SK-N-MC (cell line): ENCODE data around the gene ATP5F1D.
A peak's percentile ranks its signal among the peaks of the same experiment; 100 is the strongest.

Experiments used
- DNase-seq: peaks from one replicate; pipeline ENCODE4 v3.0.0-alpha.2; 2011; ENCODE audit warnings: low read depth, low spot score
- H3K27ac ChIP-seq: fragments of 200-600 bp; sonication (generic); 2 replicates; pipeline ENCODE4 v1.5.1; 2016; ENCODE audit warnings: mixed run types
- H3K36me3 ChIP-seq: fragments of 200-600 bp; sonication (generic); 2 replicates; pipeline ENCODE4 v1.6.1; 2017; ENCODE audit warnings: antibody characterized with exemption, low read length, mixed read lengths; ENCODE audit not compliant: insufficient read depth
- H3K4me3 ChIP-seq: fragments of 200-600 bp; sonication (generic); 2 replicates; pipeline ENCODE4 v1.5.1; 2016
- H3K9ac ChIP-seq: fragments of 200-600 bp; sonication (generic); 2 replicates; pipeline ENCODE4 v1.8.0; 2017; ENCODE audit warnings: mixed run types, mixed read lengths; ENCODE audit not compliant: insufficient read length
- H3K9me3 ChIP-seq: fragments of 200-600 bp; sonication (generic); 2 replicates; pipeline ENCODE4 v1.6.1; 2017; ENCODE audit warnings: low read depth, mild to moderate bottlenecking, antibody characterized with exemption, low read length, moderate library complexity, mixed read lengths
- EZH2 ChIP-seq: fragments of 200-600 bp; sonication (generic); IDR thresholded peaks from one replicate; pipeline ENCODE4 v1.6.1; 2017; ENCODE audit warnings: antibody characterized with exemption
- FOXP2 ChIP-seq: optimal IDR thresholded peaks from 2 replicates; pipeline ENCODE3; 2011; ENCODE audit warnings: mild to moderate bottlenecking, moderate library complexity; ENCODE audit not compliant: insufficient read depth; ENCODE audit errors: extremely low read length, control extremely low read depth
- POLR2AphosphoS5 ChIP-seq: IDR thresholded peaks from 2 replicates; pipeline ENCODE4 v1.6.1; 2012; ENCODE audit warnings: mild to moderate bottlenecking, low read depth, low read length, borderline replicate concordance

The ATP5F1D gene

DNA sequence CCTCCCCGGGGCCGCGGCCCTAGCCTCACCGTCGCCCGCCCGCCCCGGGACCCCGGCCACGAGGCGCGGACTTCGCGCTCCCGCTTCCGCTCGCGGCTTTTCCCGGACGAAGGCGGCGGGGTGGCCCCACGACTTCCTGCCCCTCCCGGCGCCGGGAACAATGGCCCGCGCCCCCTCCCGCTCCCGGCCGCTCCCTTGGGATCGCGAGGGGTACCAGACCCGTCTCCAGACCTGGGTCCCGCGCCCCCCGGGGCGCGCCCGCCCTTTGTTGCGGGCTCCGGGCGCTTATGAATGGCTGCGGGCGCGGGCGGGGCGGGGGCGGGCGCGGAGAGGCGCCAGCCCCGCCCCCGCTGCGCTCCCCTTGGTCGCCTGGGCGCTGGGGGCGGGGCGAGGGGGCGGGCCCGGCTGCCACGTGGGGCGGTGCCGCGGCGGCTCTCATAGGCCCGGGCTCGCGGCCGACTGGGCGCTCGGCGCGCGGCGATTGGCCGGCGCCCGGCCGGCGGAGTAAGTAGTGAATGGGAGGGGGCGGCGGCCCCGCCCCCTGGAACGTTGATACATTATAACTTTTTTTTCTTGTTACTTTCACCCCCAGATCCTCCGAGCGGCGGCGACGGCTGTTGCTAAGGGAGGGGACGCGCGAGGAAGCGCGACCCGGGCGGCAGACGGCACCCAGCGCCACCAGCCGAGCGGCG is 7.9 kb downstream of the ATP5F1D start:
- Histone ChIP-seq H3K9me3 (no peaks in the 10 kb centered on the region), H3K36me3 (peaks cover 28% of the 10 kb centered on the region), H3K9ac (peak overlapping the region; percentile 87), H3K27ac (peak overlapping the region; percentile 95), H3K4me3 (peak overlapping the region; percentile 87)
- no peak for TF ChIP-seq FOXP2
- TF ChIP-seq POLR2AphosphoS5: peak; percentile 96
- TF ChIP-seq EZH2: no peak
- DNase-seq: no peak

GRCh38 chr19:1249990-1250436 is 8.5 kb downstream of the ATP5F1D start:
- peak overlapping the region; percentile 62; the same call in 1 of the 2 replicates for H3K27ac ChIP-seq
- no peak for TF ChIP-seq EZH2
- TF ChIP-seq POLR2AphosphoS5: no peak
- TF ChIP-seq FOXP2: no peak
- peaks cover 33% of the 10 kb centered on the region for H3K36me3 ChIP-seq
- H3K9me3 ChIP-seq: no peaks in the 10 kb centered on the region
- peak overlapping the region; percentile 87 for H3K4me3 ChIP-seq
- DNase-seq: no peak
- H3K9ac ChIP-seq: peak overlapping the region; percentile 81

DNA sequence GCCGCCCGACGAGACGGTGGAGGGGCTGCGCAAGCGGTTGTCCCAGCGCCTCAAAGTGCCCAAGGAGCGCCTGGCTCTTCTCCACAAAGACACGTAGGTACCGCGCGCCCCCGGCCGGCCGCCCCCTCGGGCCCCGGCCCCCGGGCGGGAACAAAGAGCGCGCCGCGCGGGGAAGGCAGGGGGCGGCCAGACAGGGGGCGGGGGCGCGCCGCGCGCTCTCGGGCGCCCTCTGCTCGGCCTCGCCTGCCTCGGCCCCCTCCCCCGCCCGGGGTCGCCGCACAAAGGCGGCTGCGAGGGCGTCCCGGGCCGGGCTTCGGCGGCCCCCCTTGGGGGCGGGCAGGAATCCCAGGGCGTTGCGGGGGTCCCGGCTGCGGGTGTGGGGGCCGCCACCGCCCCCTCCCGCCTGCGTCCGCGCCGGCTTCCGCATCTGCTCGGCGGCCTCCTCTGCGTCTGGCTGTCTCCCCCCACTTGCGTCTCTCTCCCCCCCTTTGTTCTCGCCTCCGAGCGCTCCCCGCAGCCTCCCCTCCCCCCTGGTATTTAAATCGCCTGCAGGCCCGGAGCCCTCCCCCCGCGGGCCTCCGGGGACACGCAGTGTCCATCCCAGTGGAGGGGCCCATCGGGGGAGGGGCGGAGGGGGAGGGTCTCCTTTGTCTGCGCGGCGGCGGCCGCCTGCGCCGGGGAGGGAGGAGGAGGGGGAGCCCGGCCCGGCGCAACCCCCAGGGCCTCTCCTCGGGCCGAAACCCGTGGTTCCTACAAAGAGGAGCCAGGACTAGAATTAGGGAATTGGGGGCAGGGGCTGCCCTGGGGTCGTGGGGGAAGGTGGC is 9.1 kb downstream of the ATP5F1D start:
- H3K27ac ChIP-seq: peak overlapping the region; percentile 88
- H3K9ac ChIP-seq: peak overlapping the region; percentile 81
- H3K36me3 ChIP-seq: peaks cover 40% of the 10 kb centered on the region

DNA sequence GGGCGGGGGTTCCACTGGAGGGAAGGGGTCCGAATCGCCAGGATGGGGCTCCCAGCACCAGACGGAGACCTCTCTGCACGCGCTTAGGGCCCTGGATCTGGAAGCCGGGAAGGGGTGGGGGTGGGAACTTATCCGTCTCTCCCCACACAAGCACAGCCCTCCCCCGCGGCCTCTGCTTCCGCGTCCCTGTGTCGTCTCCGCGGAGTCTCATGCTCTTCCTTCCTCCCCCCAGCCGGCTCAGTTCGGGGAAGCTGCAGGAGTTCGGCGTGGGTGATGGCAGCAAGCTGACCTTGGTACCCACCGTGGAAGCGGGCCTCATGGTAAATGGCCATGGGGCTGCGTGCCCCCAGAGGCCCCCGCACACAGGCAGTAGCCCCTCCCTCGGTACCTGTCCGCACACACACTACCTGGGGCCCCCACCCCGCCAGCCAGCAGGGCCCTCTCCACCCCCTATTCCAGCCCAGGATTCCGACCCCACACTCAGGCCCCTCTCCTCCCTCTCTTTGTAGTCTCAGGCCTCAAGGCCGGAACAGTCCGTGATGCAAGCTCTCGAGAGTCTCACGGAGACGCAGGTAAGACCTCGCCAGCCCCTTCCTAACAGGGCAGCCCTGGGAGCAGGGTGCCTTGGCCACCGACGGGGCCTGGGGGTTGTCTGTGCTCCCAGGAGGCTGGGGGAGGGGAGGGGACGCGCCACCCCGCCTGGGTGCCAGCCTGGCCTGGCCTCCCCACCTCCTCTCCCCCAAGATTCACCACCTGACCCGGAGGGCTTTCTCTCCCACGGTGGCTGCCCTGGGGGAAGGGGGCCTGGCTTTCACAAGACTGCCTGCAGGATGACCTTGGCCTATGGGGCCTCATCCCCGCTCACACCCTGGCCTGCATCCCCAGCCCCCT is 10.0 kb downstream of the ATP5F1D start:
- TF ChIP-seq EZH2: no peak
- no peak for TF ChIP-seq FOXP2
- TF ChIP-seq POLR2AphosphoS5: no peak
- DNase-seq: no peak
- peaks cover 46% of the 10 kb centered on the region for H3K36me3 ChIP-seq

More for the DNA sequence above, 9.1 kb downstream of the ATP5F1D start:
- DNase-seq: no peak
- Histone ChIP-seq H3K9me3 (no peaks in the 10 kb centered on the region), H3K4me3 (peak overlapping the region; percentile 87)
- TF ChIP-seq POLR2AphosphoS5 (no peak), FOXP2 (no peak), EZH2 (no peak)

DNA sequence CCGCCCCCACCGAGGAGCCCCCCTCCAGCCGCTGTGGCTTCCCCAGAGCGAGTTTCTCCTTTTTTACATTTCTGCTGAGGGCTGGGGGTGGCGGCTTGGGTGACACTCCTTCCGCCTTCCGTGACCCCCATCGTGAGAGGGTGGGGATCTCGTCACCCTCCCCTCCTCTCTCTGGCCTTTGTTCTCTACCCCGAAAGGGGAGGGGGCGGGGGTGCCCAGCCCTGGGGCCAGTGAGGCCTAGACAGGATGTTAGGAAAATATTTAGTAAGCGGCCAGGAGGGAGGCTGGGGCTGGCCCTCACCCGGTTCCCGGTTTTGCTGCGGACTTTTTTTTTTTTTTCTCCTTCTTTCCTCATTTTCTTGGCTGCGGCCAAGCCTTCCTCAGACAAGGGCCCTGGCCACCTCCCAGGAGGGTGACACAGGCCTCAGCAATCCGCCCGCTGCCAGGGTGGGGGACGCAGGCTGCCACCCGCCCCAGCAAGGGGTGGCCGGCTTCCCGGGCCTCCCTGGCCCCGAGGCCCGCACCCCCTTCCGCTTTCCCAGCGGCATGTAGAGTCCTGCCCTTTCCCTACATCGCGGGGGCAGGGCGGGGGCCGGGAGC is 10.8 kb downstream of the ATP5F1D start:
- peak overlapping the region; percentile 87 for H3K4me3 ChIP-seq
- peaks cover 52% of the 10 kb centered on the region for H3K36me3 ChIP-seq
- no peak for DNase-seq
- peak overlapping the region; percentile 88 for H3K27ac ChIP-seq
- no peaks in the 10 kb centered on the region for H3K9me3 ChIP-seq
- peak overlapping the region; percentile 81 for H3K9ac ChIP-seq
- TF ChIP-seq POLR2AphosphoS5 (no peak; the same call in 1 of the 2 replicates), FOXP2 (no peak), EZH2 (no peak)

More for the DNA sequence above, 10.0 kb downstream of the ATP5F1D start:
- H3K4me3 ChIP-seq: peak overlapping the region; percentile 87
- H3K9ac ChIP-seq: peak overlapping the region; percentile 81
- peak overlapping the region; percentile 88 for H3K27ac ChIP-seq
- H3K9me3 ChIP-seq: no peaks in the 10 kb centered on the region

GRCh38 chr19:1252821-1253513 is 11.4 kb downstream of the ATP5F1D start:
- Histone ChIP-seq H3K36me3 (peaks cover 56% of the 10 kb centered on the region), H3K27ac (peak overlapping the region; percentile 88), H3K4me3 (peak overlapping the region; percentile 87), H3K9ac (peak overlapping the region; percentile 81), H3K9me3 (no peaks in the 10 kb centered on the region)
- DNase-seq: no peak
- TF ChIP-seq FOXP2 (peak; percentile 65), POLR2AphosphoS5 (no peak; the same call in none of the 2 replicates), EZH2 (no peak)

DNA sequence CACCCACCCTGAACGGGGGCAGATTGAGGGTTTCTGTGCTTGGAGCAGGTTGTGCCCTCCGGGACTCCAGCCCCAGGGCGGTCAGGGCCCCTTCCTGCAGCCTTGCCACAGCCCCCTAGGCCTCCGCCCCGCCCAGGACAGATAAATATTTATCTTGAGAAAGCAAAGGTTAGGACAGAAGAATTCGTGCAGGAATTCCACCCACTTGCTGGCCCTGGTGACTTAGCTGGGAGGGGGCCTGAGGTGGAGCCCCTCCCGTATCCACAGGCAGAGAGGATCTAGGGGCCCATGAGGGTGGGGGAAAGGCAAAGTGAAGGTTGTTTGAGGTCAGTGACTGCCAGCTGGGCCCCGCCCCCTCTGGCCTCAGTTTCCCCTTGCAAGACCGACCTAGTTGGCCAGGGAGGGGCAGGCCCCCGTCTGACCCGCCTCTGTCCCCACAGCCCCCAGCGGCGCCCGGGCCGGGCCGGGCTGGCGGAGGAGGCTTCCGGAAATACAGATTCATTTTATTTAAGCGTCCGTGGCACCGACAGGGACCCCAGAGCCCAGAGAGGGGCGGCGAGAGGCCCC is 12.0 kb downstream of the ATP5F1D start:
- peak overlapping the region; percentile 87 for H3K4me3 ChIP-seq
- peak overlapping the region; percentile 42 for H3K27ac ChIP-seq
- H3K36me3 ChIP-seq: peaks cover 56% of the 10 kb centered on the region
- no peaks in the 10 kb centered on the region for H3K9me3 ChIP-seq
- no peak for TF ChIP-seq POLR2AphosphoS5
- H3K9ac ChIP-seq: no peak overlapping the region
- DNase-seq: no peak
